GM12878 (cell line): ENCODE results near the gene NFS1. TPM values are rescaled to one million over a fixed set of nuclear protein-coding genes. Genes with fewer than 3 reads are reported as not detected.
A peak's percentile ranks its signal among the peaks of the same experiment; 100 is the strongest.

Experiments used
- ATAC-seq: fragments of 200-7000 bp; cut with Tn5 transposase; 3 replicates; pipeline ENCODE4 v1.9.1; 2020; ENCODE audit warnings: mild to moderate bottlenecking, moderate library complexity
- BruUV-seq: library from RNA; stranded (reverse); fragments of 400-500 nt; replicated peaks from 2 replicates; lab custom pipeline; 2021; lab: Mats Ljungman, UMichigan
- CTCF ChIA-PET: fragments of 300-600 bp; sonication (Branson Sonifier 250); formaldehyde crosslinking; extraction: SDS; loops from one replicate; lab custom pipeline; 2021; ENCODE audit warnings: inconsistent platforms; lab: Yijun Ruan, JAX
- POLR2A ChIA-PET: fragments of 350-600 bp; formaldehyde crosslinking; extraction: SDS; loops from one replicate; lab custom pipeline; 2021; ENCODE audit warnings: inconsistent platforms; lab: Charles Lee
- RAD21 ChIA-PET: fragments of 300-600 bp; sonication (Branson Sonifier 250); formaldehyde crosslinking; loops from one replicate; lab custom pipeline; 2023; ENCODE audit warnings: antibody characterized with exemption; ENCODE audit not compliant: unreplicated experiment; lab: Charles Lee
- SMC1A ChIA-PET: fragments of 300-600 bp; sonication (Branson Sonifier 250); formaldehyde crosslinking; loops from one replicate; lab custom pipeline; 2023; ENCODE audit not compliant: unreplicated experiment, uncharacterized antibody; lab: Charles Lee
- DNase-seq: peaks from one replicate; pipeline ENCODE4 v3.0.0-alpha.2; 2011; ENCODE audit warnings: low read depth, low spot score
- FAIRE-seq: peaks from 3 replicates; lab custom pipeline; 2011; peaks lifted over from hg19 to GRCh38; lab: Jason Lieb, UNC
- H2AFZ ChIP-seq: 2 replicates; pipeline ENCODE4 v1.6.0; 2011; ENCODE audit warnings: low read depth, low read length, control low read depth; ENCODE audit not compliant: control insufficient read depth
- H3K27ac ChIP-seq: 2 replicates; pipeline ENCODE4 v1.5.1; 2011; ENCODE audit warnings: control low read depth; ENCODE audit not compliant: control insufficient read depth, insufficient read depth
- H3K27me3 ChIP-seq, 2 experiments: replicated peaks in 1 of 2; 2 replicates each; pipeline versions ENCODE4 v1.6.0 to v1.6.1; 2011; ENCODE audit warnings: low read length in 1 of 2; ENCODE audit not compliant: control insufficient read depth in 2 of 2, insufficient read depth in 2 of 2
- H3K36me3 ChIP-seq, 2 experiments: 2 replicates each; pipeline ENCODE4 v1.5.1; 2011; ENCODE audit warnings: low read length in 1 of 2; ENCODE audit not compliant: control insufficient read depth in 2 of 2, insufficient read depth in 2 of 2
- H3K4me1 ChIP-seq: 2 replicates; pipeline ENCODE4 v1.6.1; 2011; ENCODE audit warnings: mild to moderate bottlenecking, low read length, moderate library complexity, mixed read lengths; ENCODE audit not compliant: control insufficient read depth, insufficient read depth
- H3K4me2 ChIP-seq: 2 replicates; pipeline ENCODE4 v1.6.0; 2011; ENCODE audit warnings: control low read depth; ENCODE audit not compliant: control insufficient read depth, insufficient read depth
- H3K4me3 ChIP-seq: fragments of 200-600 bp; sonication (generic); 2 replicates; pipeline ENCODE4 v1.5.1; 2016
- H3K79me2 ChIP-seq: 2 replicates; pipeline ENCODE4 v1.6.0; 2011; ENCODE audit warnings: low read length; ENCODE audit not compliant: control insufficient read depth, insufficient read depth
- H3K9ac ChIP-seq: 2 replicates; pipeline ENCODE4 v1.8.0; 2011; ENCODE audit warnings: low read length, control low read depth, mixed read lengths; ENCODE audit not compliant: control insufficient read depth, insufficient read depth
- H3K9me3 ChIP-seq: replicated peaks from 3 replicates; pipeline ENCODE4 v1.5.1; 2011; ENCODE audit warnings: mild to moderate bottlenecking, low read length; ENCODE audit not compliant: control insufficient read depth, insufficient read depth
- H4K20me1 ChIP-seq: 2 replicates; pipeline ENCODE4 v1.6.0; 2011; ENCODE audit not compliant: control insufficient read depth, insufficient read depth
- ESRRA ChIP-seq: IDR thresholded peaks from 2 replicates; pipeline ENCODE4 v1.6.1; 2012; ENCODE audit warnings: mild to moderate bottlenecking, low read length, improper control_type of control experiment
- FOXK2 ChIP-seq: fragments of 450-650 bp; IDR thresholded peaks from 2 replicates; pipeline ENCODE4 v1.6.1; 2017; ENCODE audit warnings: mild to moderate bottlenecking, moderate library complexity
- NR2C1 ChIP-seq: fragments of 450-650 bp; IDR thresholded peaks from 2 replicates; pipeline ENCODE4 v1.6.1; 2017; ENCODE audit warnings: antibody characterized with exemption, mild to moderate bottlenecking, moderate library complexity
- POLR2AphosphoS2 ChIP-seq: IDR thresholded peaks from 2 replicates; pipeline ENCODE4 v1.6.1; 2011; ENCODE audit warnings: low read depth, mild to moderate bottlenecking, low read length, improper control_type of control experiment, moderate library complexity
- POLR2AphosphoS5 ChIP-seq: IDR thresholded peaks from 2 replicates; pipeline ENCODE4 v1.6.1; 2011; ENCODE audit warnings: mild to moderate bottlenecking, low read length, inconsistent platforms
- ZZZ3 ChIP-seq: IDR thresholded peaks from 2 replicates; pipeline ENCODE4 v1.6.1; 2011; ENCODE audit warnings: low read depth; ENCODE audit not compliant: control insufficient read depth, insufficient read length
- WGBS: methylation state at CpG from one replicate; pipeline ENCODE4 v1.1.6; 2016; ENCODE audit warnings: low lambda C conversion rate; ENCODE audit not compliant: insufficient replicate concordance, insufficient coverage; ENCODE audit errors: missing lambda C conversion rate; 5-methylcytosine and 5-hydroxymethylcytosine counted together
- in situ Hi-C: fragments of 300-500 bp; cut with MboI; formaldehyde crosslinking; loops from 9 replicates; pipeline ENCODE4 v1.14.3; 2018; ENCODE audit warnings: mixed read lengths
- intact Hi-C: fragments of 100-400 bp; cut with micrococcal nuclease; formaldehyde crosslinking; loops from one replicate; pipeline ENCODE4 v1.14.2; 2022; ENCODE audit not compliant: unreplicated experiment
- polyA plus RNA-seq, 11 experiments: library from polyadenylated mRNA; depleted of rRNA in 4 of 11; unstranded in 6 of 11; stranded (reverse) in 5 of 11; fragments of >200 nt; fragmentation: Nextera tagmentation in 4 of 11; fragmentation: Illumina TruSeq in 1 of 11; extraction: Ambion mirVana in 4 of 11; extraction: Trizol in 1 of 11; gene quantifications; 1 replicate in 1 of 11; 2 replicates in 10 of 11; pipeline versions ENCODE4 v1.2.1 to v1.2.3, GENCODE V29; 2011 to 2016; ENCODE audit warnings: inconsistent platforms in 2 of 11, missing spikeins in 2 of 11, low read depth in 1 of 11
- total RNA-seq, 4 experiments: library from RNA; depleted of rRNA in 3 of 4; stranded (reverse); fragments of >200 nt in 3 of 4; fragmentation: Illumina TruSeq in 1 of 4; extraction: Trizol in 1 of 4; gene quantifications; 2 replicates each; pipeline versions ENCODE4 v1.2.1 to v1.2.3, GENCODE V29; 2013 to 2021
- TF ChIP-seq, protein P1 (sequence below): fragments of 450-650 bp; IDR thresholded peaks from 2 replicates; pipeline ENCODE4 v1.6.1; 2017; ENCODE audit warnings: mild to moderate bottlenecking, low read depth, inconsistent platforms; ENCODE audit not compliant: poor library complexity, severe bottlenecking

NFS1 gene
- total and polyA plus RNA-seq, 10 of the 15 experiments (the other 5 are each of a cell fraction or from before 2014, with no cell fraction given) = 9.2 to 74.1 (median 38.6) TPM

DNA sequence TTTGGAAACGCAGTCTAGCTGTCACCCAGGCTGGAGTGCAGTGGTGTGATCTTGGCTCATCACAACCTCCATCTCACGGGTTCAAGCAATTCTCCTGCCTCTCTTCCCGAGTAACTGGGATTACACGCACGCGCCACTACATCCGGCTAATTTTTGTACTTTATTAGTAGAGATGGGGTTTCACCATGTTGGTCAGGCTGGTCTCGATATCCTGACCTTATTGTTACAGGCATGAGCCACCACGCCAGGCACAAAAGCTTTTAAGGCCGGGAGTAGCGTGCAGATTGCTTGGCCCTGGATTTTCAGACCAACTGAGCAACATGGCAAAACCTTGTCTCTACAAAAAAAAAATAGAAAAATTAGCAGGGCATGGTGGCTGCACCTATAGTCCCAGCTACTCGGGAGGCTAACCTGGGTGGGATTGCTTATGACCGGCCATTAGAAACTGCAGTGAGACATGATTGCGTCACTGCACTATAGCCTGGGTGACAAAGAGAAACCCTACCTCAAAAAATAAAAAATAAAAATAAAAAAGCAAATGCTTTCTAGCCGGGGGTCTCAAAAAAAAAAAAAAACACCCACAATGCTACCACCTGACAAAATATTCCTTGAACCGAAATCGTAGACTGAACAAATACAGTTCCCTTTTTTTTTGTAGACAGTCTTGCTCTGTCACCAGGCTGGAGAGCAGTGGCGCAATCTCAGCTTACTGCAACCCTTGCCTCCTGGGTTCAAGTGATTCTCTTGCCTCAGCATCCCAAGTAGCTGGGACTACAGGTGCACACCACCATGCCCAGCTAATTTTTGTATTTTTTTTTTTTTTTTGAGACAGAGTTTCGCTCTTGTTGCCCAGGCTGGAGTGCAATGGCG is 27.9 kb upstream of the NFS1 start (continued):
- TF ChIP-seq, protein P1, sequence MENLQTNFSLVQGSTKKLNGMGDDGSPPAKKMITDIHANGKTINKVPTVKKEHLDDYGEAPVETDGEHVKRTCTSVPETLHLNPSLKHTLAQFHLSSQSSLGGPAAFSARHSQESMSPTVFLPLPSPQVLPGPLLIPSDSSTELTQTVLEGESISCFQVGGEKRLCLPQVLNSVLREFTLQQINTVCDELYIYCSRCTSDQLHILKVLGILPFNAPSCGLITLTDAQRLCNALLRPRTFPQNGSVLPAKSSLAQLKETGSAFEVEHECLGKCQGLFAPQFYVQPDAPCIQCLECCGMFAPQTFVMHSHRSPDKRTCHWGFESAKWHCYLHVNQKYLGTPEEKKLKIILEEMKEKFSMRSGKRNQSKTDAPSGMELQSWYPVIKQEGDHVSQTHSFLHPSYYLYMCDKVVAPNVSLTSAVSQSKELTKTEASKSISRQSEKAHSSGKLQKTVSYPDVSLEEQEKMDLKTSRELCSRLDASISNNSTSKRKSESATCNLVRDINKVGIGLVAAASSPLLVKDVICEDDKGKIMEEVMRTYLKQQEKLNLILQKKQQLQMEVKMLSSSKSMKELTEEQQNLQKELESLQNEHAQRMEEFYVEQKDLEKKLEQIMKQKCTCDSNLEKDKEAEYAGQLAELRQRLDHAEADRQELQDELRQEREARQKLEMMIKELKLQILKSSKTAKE = no peak
- no peak for TF ChIP-seq ESRRA

DNA sequence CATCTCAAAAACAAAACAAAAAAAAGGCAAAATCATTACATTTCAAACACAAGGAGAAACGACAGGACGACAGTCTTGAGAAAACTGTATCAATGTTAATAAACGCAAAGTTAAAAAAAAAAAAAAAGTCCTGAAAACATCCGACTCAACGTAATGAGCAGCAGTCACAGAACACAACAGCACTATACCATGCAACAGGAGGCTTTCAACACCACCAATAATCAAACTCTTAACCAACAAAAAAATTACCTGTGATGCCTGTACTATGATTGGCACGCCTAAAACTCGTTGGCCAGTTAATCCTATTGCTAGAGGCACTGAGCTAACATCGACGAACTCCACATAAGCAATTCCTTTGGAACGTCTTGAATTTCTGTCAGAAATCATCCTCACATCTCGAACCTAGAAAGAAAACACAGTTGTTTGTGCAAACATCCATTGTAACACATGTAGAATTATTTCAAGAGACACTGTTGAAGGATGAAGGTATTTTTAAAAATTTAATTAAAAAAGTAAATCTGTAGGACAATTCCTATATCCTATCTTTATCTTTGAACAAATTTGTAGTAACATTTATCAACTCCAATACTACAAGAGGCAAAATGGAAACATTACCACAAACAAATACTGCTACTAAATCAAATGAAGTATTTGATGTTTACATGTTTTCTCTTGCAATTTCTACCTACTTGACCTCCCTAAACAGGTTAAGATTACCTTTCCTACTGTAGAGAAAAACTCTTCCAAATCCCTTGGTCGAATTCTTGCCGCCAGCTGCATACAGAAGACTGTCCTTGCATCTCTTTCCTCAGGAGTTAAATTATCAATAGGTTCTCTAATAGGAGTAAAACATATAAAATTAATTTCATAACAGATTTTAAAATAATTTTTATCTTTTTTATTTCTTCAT is 25.4 kb upstream of the NFS1 start:
- ATAC-seq = no peak
- SMC1A ChIA-PET = interaction anchor here (1.2 kb wide), 1 partner anchor 15 kb away, joined by 3 read pairs; no protein-coding TSS in a partner anchor
- peaks cover 25 to 47% of the 10 kb centered on the region in 2 experiments for H3K36me3 ChIP-seq
- H4K20me1 ChIP-seq = peaks cover 17% of the 10 kb centered on the region; the same call in 1 of the 2 replicates
- intact Hi-C loops = no loop called here
- WGBS = 96% methylated on average over 13 of the region's 13 CpGs
- H2AFZ ChIP-seq = no peak overlapping the region
- H3K27ac ChIP-seq = no peak overlapping the region
- BruUV-seq = no TSS peak
- H3K27me3 ChIP-seq = no peaks in the 10 kb centered on the region
- no peak for FAIRE-seq
- no peak overlapping the region for H3K9ac ChIP-seq
- TF ChIP-seq POLR2AphosphoS2 (peak; percentile 29; the same call in 1 of the 2 replicates), ZZZ3 (no peak), POLR2AphosphoS5 (0 out of 2 replicates have a peak, but pooled peaks have one; percentile 8), NR2C1 (no peak), FOXK2 (0 out of 2 replicates have a peak, but pooled peaks have one; percentile 7)
- H3K79me2 ChIP-seq = peaks cover 48% of the 10 kb centered on the region
- no peak overlapping the region for H3K4me3 ChIP-seq
- in situ Hi-C loops = no loop called here
- H3K4me1 ChIP-seq = no peaks in the 10 kb centered on the region; the same call in 1 of the 2 replicates
- CTCF ChIA-PET = no interaction called here
- no peaks in the 10 kb centered on the region for H3K9me3 ChIP-seq
- RAD21 ChIA-PET = no interaction called here
- DNase-seq = no peak
- POLR2A ChIA-PET = interaction anchor here (0.6 to 1.2 kb wide), 6 partner anchors 14 to 137 kb away, joined by 5 to 7 read pairs (median 6); no protein-coding TSS in a partner anchor
- H3K4me2 ChIP-seq = no peak overlapping the region
